Brain pericyte (primary cell): ENCODE data around the gene PPARA.

ENCODE experiments used
- DNase-seq: peaks from one replicate; pipeline ENCODE4 v3.0.0-alpha.2; 2012; ENCODE audit warnings: low read depth, low spot score

PPARA gene

DNA sequence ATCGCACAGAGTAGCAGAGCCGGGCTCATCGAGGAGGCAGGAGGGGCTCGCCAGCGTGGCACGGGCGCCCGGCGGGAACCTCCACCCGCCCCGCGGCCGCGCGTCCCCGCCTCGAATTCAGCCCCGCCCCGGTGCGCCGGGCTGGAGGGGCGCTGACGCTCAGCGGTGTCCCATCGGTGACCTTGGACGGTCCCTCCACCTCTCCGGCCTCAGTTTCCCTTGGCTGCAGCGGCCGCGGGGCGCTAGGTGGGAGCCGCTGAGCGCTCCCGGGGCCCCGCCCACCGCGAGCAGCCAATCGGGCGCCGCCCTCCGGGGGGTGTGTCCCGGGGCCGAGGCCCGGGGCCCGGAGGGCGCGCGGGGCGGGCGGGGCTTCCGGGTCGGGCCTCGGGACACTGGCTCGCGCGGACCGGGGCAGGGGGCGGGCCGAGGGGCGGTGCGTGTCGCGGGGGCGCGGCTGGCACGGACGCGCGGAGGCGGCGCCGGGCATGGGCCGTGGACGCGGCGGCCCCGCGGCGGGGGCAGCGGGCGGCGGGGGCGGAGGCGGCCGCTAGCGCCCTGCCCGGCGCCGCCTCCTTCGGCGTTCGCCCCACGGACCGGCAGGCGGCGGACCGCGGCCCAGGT lies at the start of gene PPARA:
Gene PPARA (plus strand): TSS at position 493 of the 621 bp plus-strand sequence. CDS start 47,858 bp downstream, outside the sequence.
- DNase-seq: no peak

DNA sequence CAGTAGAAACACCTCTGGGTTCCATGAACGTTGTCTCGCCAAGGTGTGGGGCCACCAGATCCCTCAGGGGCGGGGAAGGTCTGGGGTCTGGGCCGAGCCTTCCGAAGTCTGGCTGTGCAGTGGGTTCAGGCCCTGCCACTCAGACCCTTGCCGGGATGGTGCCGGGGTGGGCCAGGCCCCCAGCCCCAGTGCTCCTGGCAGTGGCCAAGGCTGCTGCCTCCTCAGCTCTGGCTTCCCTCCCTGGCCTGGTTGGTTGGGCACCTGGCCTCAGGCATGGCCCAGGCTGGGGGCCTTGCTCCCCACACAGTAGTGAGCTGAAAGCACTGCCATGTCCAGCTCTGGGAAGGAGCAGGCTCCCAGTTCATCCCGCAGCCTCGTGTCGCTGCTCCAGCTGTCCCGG lies 48.2 kb upstream of the PPARA start:
- no peak for DNase-seq

DNA sequence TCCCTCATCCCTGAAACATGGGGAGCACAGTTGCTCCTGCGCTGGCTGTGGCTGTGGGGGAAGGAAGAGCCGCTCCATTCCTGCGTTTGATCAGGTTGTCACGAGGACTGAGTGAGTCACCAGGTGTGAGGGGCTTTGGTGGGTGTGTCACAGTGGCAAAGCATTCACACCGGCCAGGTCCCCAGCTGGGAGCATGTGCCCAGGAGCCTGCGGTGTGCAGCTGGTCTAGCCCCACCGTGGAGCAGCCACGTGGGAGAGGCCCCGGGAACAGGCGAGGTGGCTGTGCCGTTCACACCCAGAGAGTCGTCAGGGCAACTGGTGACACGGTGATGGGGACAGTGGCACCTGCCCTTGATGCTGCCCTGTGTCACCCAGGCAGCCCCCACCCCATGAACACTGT lies 47.6 kb upstream of the PPARA start:
- DNase-seq: no peak

DNA sequence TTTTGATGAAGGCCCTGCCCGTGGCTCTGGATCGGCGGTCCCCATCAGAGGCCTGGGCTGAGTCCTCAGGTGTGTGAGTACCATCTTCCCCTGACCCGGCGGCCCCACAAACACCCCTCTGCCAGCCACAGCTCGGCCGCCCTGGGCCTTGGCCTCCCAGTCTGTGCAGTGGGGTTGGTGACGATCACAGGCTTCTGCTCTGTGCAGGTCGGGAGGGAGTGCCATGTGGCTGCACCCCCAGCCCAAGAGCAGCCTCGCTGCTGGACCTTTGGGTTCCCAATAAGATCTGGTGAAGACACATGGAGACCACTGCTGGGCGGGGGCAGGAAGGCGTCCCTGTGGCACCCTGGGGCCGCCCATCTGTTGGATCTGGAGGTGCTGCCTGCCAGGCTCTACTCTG lies 47.1 kb upstream of the PPARA start:
- no peak for DNase-seq

DNA sequence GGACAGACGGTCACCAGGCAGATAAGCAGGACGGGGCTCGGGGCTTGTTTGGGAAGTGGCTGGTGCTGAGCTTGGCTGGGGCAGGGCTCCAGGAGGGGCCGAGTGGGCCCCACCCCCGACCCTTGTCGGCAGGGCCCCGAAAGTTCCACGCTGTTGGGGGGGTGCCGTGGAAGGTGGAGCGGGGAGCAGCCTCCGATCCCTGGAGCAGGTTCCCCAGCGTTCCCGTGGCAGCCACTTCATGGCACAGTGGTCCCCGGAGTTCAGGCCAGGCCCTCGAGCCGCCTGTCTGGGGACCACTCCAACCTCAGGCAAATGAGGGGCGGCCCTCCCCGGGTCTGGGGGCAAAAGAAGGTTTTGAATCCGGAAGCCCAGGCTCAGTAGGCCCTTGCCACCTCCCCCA lies 46.7 kb upstream of the PPARA start:
- DNase-seq: no peak

DNA sequence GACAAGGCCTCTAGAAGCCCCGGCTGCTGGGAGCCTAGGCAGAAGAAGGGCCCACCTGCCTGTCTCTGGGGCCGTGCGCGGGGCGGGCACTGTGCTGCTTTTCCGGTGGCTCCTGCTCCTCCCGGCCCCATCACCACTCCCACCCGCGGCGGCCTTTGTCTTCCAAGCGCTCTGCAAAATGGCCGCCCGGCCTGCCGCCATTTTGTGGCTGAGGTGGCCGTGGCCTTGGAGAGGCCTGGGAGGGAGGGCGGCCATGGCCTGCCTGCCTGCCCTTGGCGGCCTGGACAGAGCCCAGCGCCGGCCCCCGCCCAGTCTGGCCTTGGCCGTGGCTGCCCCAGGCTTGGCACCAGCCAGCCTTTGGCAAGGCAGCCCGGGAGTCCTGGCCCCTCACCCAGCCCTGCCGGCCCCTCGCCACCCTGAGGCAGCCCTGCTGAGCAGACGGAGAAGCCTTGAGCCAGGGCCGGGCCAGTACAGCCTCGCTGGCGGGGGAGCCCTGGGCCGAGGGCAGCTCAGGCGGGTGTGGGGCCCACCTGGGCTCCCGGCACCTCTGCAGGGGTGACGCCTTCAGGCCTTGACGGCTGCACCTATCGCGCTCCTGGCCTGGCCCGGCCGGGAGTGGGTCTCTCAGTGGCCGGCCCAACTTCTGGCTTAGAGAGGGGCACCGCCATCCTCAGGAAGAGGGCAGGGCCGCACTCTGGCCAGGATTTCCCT lies 46.0 kb upstream of the PPARA start:
- no peak for DNase-seq

DNA sequence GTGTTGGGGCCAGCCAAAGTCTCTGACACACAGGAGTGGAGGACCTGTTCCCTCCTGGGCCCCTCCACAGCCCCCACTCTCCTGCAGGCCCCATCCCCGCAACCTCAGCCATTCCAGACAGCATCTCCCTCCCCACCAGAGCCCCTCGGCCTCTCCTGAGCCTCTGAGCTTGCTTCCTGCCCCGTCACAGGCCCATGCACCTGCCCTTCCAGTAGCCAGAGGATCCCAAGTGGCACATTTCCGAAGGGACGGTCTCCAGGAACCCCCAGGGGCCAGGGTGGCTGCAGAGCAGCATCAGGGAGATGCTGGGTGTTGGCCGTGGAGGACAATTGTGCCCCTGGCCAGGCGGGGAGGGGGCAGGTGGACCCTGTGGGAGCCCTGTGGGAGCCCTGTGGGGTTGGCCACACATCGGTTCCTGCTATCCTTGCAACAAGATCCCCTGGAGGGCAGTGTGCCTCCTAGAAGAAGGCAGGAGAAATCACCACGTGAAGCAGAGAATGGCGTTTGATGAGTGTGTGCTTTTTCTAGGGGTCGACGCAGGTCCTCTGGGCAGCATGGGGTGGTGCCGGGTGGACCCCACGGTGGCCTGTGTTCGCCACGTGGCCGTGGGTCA lies 45.3 kb upstream of the PPARA start:
- no peak for DNase-seq

DNA sequence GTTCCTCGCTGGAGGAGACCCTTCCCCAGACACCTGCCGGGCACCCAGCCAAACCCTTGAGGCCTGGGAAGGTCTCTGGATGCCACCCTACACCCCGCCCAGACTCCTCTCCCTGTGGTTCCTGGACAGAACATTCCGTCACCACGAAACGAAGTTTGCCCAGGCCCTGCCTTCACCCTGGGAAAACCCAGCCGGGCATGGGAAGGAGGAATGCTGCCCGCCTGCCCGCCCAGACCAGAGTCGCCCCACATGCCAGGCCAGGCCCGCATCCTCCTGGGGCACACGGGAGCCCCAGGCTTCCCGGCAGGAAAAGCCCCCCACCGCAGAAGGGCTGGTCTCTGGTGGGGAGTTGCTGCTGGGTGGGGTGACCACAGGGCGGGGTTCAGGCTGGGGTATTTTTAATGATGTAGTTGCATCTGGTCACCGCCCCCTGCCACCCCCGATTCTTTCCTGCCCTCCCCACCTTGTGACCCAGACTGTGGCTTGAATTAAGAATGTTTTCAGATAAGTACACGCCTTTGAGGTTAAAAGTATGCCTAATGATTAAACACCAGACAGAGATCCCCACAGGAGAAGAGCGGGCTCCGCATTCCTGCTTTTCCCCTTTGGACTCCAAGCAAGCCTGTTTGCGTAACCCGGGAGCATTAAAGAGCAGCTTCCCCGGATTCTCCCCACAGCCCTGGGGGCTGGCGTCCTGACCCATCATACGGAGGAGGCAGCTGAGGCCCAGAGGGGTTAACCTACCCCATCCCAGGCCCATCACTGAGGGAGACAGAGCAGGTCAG lies 44.6 kb upstream of the PPARA start:
- no peak for DNase-seq

DNA sequence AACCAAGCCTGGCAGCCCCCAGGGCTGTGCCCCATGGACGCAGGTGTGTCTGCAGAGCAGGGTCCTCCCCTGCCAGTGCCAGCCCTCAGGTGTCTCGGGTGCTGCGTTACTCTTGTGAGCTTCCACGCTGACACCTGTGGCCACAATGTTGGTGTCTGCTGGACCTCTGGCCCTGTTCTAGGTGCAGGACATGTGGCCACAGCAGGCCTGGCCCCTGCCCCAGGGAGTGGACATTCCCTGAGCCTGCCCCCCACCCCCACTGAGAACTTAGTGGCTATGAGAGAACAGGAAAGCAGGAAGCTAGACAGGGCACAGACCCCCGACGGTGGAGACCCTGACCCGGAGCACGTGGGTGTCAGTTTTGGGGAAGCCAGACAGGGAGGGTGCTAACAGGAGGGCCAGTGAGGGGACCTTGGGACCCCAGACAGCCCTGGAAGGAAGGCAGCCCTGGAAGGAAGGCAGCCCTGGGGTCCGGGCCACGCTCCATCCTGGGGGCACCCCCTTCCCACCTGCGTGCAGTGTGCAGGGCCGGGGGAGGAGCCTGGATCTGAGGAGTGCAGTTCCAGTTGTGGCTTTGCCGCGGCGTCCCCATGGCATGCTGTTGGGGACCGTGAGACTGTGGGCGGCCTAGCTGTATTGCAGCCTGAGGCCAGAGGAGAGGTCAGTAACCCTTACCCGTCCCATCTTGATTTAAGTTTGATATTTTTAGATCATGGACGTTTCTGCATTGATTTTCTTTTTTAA lies 43.9 kb upstream of the PPARA start:
- DNase-seq: no peak

DNA sequence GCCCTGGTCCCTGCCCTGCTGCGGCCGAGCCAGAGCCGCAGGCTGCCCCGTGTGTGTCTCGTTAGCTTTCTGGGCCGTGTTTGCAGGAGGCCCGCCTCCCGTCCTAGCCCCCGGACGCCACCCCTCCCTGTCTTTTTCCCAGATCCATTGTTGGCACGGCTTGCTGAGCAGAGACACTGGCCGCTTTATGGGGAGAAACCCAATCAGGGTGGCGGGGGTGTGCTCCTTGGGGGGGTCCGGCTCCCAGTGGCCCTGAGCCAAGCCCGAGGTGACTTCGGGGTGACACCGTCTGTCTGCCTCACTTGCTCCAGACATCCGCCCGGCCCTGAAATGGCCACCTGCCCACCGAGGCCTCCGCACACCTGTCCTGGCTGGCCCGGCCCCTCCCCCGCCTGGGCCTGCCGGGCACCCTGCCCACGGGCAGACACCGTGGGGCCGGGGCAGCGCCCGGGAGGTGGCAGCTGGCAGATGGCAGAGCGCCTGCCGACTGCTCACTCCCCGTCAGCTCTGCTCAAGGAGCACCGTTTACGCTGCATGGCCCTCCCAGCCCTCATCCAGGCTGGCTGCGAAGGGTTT lies 43.1 kb upstream of the PPARA start:
- DNase-seq: no peak

DNA sequence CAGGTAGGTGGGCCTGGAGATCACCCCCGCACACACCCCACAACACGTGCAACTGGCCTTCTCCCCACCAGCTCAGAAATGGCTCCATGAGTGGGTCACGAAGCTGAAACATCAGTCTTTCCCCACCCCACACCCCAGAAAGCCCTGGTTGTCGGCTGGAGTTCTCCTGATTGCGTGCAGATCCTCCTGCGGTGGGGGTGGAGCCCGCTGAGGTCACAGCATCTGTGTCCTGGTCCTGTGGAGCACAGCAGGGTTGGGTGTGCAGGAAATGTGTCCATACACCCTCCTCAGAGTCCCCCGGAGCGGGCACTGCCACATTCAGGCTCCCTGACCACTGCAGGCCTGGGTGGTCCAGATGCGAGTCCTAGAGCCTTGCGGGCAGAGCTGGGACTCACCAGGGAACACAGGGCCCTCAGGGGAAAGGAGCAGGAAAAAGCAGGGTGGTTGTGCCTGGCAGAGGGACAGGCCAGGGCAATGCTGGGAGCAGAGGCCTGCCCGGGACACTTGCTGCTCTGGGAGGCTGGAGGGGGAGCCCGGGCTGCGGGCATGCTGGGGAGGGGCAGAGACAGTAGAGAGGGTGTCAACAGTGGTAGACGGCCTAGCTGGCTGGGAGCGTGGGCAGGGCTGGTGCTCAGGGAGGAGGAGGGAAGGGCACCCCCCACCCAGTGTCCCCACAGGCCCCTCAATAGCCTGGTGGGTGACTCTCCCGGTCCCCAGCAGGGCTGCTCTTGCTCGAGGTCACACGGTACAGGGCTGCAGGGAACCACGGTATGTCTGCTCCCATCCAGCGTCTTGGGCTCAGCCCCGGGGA lies 42.4 kb upstream of the PPARA start:
- no peak for DNase-seq

DNA sequence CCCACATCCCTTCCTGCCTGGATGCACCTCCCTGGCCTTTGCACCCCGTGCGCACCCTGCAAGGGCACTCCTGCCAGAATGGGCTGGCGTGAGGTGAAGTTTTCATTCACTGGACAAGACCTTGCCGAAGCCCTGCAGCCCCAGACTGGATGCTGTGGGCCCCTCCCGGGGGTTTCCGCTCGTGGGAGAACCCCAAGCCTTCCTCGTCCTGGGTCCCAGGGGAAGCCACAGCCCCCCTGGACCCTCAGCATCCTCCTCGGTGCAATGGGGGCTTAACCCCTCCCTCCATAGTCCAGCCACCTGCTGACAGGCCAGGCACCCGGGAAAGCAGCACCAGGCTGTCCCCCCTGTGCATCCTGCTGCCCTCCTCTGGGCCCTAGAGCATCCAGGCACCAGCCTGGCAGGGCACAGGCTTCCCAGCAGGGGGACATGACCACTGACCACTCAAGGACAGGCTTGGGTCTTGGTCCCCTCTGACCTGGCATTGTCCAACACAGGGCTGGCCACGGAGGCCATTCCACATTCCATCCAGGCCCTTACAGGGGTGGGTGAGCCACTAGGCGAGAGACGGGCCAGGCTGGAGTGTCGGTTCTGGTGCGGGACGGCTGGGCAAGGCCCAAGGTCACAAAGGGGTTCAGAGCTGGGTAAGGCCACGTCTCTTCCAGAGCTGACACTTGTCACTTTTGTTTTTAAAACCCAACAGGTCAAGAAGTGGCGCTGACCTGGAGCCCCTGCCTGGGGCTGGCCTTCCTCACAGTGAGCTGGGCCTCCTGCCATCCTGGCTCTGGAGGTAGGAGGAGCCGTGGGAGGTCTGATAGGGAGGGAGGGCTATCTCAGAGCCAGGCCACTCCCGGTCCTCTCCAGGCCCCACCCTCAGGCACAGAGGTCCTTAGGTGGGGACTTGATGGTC lies 41.5 kb upstream of the PPARA start:
- no peak for DNase-seq

DNA sequence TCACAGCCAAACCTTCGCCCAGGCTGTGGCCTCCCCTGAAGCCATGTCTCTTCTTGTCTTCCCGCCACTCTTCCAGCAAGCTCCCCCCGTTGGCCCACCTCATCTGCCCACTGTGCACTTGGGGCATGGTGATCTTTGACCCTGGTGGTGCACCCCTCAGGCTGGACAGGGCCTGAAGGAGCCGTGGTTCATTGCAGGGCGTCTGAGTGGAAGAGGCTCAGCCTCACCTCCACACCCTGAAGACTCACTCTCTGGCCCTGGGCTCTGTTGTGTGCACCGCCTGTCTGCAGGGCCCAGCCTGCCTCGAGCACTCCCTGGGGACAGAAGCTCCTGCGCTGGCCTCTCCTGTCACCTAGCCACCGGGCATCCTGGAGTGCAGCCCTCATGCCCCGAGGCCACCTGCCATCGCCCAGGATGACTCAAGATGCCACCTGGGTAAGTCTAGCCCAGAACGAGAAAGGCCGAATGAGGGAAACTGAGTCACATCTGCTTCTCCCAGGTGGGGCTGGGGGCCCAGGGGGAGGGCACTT lies 40.8 kb upstream of the PPARA start:
- DNase-seq: no peak

DNA sequence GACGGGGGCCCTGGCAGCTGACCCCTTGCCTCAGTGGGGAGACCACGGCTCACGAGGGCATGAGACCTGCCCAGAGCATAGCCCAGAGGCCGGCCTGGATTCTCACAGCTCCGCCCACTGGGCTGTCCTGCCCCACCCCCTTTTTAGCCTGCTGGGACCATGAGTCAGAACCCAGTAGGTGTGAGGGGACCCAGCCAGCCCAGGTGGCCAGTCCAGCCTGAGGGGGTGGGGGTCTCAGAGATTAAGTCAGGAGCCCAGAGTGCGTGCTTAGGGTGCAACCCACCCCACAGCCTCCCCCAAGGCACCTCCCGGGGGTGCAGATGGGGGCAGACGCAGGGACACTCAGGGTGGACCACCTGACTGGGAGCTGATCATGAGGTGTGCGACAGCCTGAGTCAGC lies 40.1 kb upstream of the PPARA start:
- DNase-seq: no peak

DNA sequence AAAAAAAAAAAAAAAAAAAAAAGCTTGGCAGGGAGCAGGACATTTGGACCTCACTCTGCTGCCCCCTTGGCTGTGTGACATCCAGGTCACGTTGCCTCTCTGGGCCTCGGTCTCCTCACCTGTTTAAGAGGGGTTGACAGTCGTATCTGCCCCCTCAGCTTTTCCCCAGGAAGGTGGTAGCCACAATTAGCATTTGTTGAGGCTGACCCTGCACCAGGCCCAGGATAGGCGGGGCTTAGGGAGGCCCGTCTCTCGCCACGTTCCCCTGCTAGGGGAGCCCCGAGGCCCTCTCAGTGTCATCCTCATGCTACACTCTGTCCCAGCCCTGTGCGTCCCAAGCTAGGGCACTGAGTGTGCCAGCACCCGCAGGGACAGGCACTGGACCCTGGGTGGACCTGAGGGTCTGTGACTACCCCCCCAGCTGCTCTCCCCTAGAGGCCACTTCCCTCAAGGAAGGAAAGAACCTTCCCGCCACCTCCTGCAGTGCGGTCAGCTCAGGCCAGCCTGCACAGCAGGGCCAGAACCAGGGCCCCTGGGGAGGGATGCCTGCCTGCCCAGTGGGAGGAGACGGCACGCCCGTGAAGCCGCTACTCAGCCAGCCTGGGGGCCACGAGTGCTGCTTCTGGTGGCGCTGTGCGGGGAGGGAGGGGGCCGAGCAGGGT lies 38.5 kb upstream of the PPARA start:
- DNase-seq: no peak

DNA sequence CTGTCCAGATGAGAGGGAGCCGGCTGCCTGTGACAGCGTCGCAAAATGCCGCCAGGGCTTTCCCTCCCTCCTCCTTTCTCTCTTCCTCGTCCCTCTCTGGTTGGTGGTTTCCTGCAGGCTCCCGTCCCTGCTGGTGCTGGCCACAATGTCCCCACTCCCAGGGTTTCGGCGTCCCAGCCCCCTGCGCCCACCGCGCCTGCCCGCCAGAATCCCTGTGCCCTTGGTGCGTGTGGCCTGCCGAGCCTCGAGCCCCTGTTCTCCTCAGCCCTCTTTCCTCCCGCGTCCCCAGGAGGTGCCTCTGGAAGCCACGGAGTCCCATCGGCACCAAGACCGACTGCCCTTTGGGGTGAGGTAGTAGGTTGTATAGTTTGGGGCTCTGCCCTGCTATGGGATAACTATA lies 37.9 kb upstream of the PPARA start:
- DNase-seq: no peak

DNA sequence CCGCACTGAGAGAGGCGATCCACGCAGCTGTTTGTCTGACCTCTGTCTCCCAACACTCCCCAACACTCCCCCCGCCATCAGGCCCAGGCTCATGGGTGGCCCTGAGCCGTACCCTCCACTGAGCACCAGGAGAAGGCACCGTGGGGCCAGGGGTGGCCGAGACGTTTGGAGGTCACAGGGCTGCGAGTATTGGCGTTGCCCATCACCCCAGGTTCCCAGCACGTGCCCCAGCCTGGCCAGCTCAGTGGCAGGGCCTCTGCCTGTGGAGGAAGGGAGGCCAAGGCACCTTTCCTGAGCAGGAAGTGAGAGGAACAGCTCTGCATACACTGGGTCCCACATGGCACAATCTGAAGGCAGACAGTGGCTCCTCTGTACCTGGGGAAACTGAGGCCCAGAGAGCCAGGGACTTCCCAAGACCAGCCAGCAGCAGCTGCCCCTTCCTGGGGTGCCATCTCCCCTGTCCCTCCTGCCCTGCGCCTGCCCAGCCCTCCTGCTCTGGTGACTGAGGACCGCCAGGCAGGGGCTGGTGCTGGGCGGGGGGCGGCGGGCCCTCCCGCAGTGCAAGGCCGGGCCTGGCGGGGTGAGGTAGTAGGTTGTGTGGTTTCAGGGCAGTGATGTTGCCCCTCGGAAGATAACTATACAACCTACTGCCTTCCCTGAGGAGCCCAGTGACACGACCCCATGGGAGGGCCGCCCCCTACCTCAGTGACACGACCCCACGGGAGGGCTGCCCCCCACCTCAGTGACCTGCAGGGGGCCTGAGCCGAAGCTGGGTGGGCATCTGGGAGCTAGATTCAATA lies 37.0 kb upstream of the PPARA start:
- DNase-seq: no peak
